Esophagus muscularis mucosa (tissue), 4 donors: ENCODE results near the gene RIN1. TPM values are rescaled to one million over a fixed set of nuclear protein-coding genes. Genes with fewer than 3 reads are reported as not detected.
A peak's percentile ranks its signal among the peaks of the same experiment; 100 is the strongest.
"Not testable (repeated sequence)": the region's sequence is repeated elsewhere in the genome, so short reads cannot be mapped to it uniquely, and the experiment has no call there.

ENCODE experiments used
- DNase-seq: peaks from one replicate; pipeline ENCODE4 v3.0.0-alpha.2; 2017; ENCODE audit errors: extremely low spot score
- H3K27ac ChIP-seq, 4 donors: fragments of 200-600 bp; sonication (generic); replicated peaks in 1 of 4; 1 replicate in 3 of 4; 2 replicates in 1 of 4; pipeline ENCODE4 v1.5.1; 2016 to 2019; ENCODE audit warnings: mild to moderate bottlenecking in 1 of 4
- H3K27me3 ChIP-seq, 4 donors: fragments of 200-600 bp; sonication (generic); one replicate each; pipeline versions ENCODE4 v1.5.1 to v1.6.0; 2016 to 2019
- H3K36me3 ChIP-seq, 4 donors: fragments of 200-600 bp; sonication (generic); one replicate each; pipeline ENCODE4 v1.5.1; 2016 to 2019
- H3K4me1 ChIP-seq, 4 donors: fragments of 200-600 bp; sonication (generic); one replicate each; pipeline ENCODE4 v1.5.1; 2016 to 2019
- H3K4me3 ChIP-seq, 4 donors: fragments of 200-600 bp; sonication (generic); 1 replicate in 2 of 4; 2 replicates in 2 of 4; pipeline ENCODE4 v1.5.1; 2016 to 2019; ENCODE audit warnings: mild to moderate bottlenecking in 4 of 4, moderate library complexity in 1 of 4
- H3K9me3 ChIP-seq, 4 donors: fragments of 200-600 bp; sonication (generic); 1 replicate in 3 of 4; 2 replicates in 1 of 4; pipeline ENCODE4 v1.5.1; 2016 to 2019
- EP300 ChIP-seq: sonication (generic); formaldehyde crosslinking; IDR thresholded peaks from one replicate; pipeline ENCODE4 v1.6.1; 2017; ENCODE audit warnings: antibody characterized with exemption
- POLR2A ChIP-seq: fragments of 450-650 bp; IDR thresholded peaks from one replicate; pipeline ENCODE4 v1.6.1; 2017; ENCODE audit warnings: antibody characterized with exemption, moderate library complexity, mild to moderate bottlenecking, low read depth
- POLR2AphosphoS5 ChIP-seq, 2 donors: sonication (generic); formaldehyde crosslinking; IDR thresholded peaks; one replicate each; pipeline ENCODE4 v1.6.1; 2017; ENCODE audit warnings: antibody characterized with exemption in 2 of 2
- WGBS: methylation state at CpG from one replicate; pipeline ENCODE4 v1.1.5; 2018; 5-methylcytosine and 5-hydroxymethylcytosine counted together
- intact Hi-C: fragments of 100-400 bp; cut with DNase I; formaldehyde crosslinking; loops from one replicate; pipeline ENCODE4 v1.15.1; 2023
- total RNA-seq, 4 donors: library from RNA; depleted of rRNA; stranded (reverse); fragments of >200 nt; gene quantifications; one replicate each; pipeline versions ENCODE4 v1.1.0 to v1.2.1, GENCODE V29; 2016
- TF ChIP-seq, protein P1 (sequence below), 3 experiments: fragments of 200-600 bp in 2 of 3; fragments of 450-650 bp in 1 of 3; sonication (generic) in 2 of 3; IDR thresholded peaks; one replicate each; pipeline ENCODE4 v1.5.1; 2017 to 2019; ENCODE audit warnings: antibody characterized with exemption in 3 of 3, mild to moderate bottlenecking in 2 of 3, moderate library complexity in 1 of 3

Gene RIN1
- total RNA-seq, 4 donors from 2014 or later: 3.1 to 6.6 (median 4.5) TPM

DNA sequence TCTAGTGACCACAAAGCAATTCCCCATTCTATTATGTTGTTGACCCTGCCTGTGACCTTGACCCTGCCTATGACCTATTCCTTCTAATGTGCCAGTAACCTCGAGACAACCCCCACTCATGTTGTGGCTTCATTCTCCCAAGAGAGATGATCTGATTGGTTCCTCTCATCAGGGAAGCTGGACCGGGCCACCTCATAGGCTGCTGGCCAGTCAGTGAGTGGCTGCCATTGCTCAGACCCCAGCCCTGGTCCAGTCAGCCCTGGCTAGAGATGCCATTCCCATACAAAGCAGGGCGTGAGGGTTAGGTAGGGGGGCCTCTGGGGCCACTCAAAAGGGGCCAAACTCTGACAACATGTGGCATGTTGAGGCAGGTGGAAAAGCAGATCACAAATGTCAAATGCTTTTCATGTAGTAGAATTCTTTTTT, 23.4 kb upstream of the RIN1 start:
- Histone ChIP-seq H3K27ac (no peak overlapping the region), H3K27me3 (no peaks in the 10 kb centered on the region), H3K4me1 (peaks cover 0 to 3% (median 0%) of the 10 kb centered on the region in 4 donors), H3K36me3 (no peaks in the 10 kb centered on the region), H3K4me3 (no peak overlapping the region), H3K9me3 (no peaks in the 10 kb centered on the region)
- no peak for DNase-seq
- intact Hi-C loops: no loop called here
- 74% methylated on average over 3 of the region's 3 CpGs for WGBS
- TF ChIP-seq POLR2A: no peak
- TF ChIP-seq EP300: no peak
- TF ChIP-seq POLR2AphosphoS5 (IDR thresholded peaks at IDR 0.05): no peak
- TF ChIP-seq, protein P1, sequence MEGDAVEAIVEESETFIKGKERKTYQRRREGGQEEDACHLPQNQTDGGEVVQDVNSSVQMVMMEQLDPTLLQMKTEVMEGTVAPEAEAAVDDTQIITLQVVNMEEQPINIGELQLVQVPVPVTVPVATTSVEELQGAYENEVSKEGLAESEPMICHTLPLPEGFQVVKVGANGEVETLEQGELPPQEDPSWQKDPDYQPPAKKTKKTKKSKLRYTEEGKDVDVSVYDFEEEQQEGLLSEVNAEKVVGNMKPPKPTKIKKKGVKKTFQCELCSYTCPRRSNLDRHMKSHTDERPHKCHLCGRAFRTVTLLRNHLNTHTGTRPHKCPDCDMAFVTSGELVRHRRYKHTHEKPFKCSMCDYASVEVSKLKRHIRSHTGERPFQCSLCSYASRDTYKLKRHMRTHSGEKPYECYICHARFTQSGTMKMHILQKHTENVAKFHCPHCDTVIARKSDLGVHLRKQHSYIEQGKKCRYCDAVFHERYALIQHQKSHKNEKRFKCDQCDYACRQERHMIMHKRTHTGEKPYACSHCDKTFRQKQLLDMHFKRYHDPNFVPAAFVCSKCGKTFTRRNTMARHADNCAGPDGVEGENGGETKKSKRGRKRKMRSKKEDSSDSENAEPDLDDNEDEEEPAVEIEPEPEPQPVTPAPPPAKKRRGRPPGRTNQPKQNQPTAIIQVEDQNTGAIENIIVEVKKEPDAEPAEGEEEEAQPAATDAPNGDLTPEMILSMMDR (IDR thresholded peaks at IDR 0.05): no peak

DNA sequence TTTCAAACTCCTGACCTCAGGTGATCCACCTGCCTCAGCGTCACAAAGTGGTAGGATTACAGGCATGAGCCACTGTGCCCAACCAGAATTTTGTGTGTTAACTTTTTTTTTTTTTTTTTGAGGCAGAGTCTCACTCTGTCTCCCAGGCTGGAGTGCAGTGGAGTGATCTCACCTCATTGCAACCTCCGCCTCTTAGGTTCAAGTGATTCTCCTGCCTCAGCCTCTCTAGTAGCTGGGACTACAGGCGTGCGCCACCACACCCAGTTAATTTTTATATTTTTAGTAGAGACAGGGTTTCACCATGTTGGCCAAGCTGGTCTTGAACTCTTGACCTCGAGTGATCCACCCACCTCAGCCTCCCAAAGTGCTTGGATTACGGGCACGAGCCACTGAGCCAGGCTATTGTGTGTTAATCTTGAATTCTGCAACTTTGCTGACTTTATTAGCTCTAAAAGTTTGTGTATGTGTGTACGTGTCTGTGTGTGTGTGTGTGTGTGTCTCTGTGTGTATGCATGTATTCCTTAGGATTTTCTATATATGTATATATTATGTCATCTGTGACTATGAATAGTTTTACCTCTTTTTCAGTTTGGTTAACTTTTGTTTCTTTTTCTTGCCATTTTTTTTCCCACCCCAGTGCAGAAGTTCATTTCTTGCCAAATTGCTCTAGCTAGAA, 14.5 kb upstream of the RIN1 start:
- WGBS: 92% methylated on average over 8 of the region's 8 CpGs
- intact Hi-C loops, H3K27ac ChIP-seq, DNase-seq, H3K4me3 ChIP-seq, H3K9me3 ChIP-seq, H3K27me3 ChIP-seq, H3K36me3 ChIP-seq: not testable (repeated sequence)
- peaks cover 12 to 27% (median 22%) of the 10 kb centered on the region in 4 donors for H3K4me1 ChIP-seq

DNA sequence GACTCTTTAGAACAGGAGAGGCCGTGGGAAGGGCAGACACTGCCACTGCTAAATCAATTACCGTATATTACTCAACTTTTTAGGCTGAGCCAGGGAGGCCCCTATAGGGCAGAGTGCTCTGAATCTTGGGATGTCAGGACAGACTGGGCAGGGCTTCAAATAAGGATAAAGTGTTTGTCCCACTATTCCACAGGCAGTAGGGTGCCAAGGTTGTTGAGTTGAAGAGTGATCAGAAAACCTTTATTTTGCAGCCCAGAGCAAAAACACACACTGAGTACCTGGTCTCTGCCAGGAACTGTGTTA, 12.8 kb upstream of the RIN1 start:
- H3K9me3 ChIP-seq: no peaks in the 10 kb centered on the region
- no peak overlapping the region for H3K4me3 ChIP-seq
- no peak for TF ChIP-seq POLR2A
- TF ChIP-seq POLR2AphosphoS5 (IDR thresholded peaks at IDR 0.05): no peak
- TF ChIP-seq EP300: no peak
- TF ChIP-seq, protein P1 (IDR thresholded peaks at IDR 0.05): no peak
- peaks cover 0 to 5% (median 0%) of the 10 kb centered on the region in 4 donors for H3K36me3 ChIP-seq
- no peak overlapping the region for H3K27ac ChIP-seq
- H3K4me1 ChIP-seq: peaks cover 21 to 38% (median 35%) of the 10 kb centered on the region in 4 donors
- 94% methylated on average over 2 of the region's 2 CpGs for WGBS
- intact Hi-C loops: loop anchor here (10.0 kb wide), 1 partner anchor 506 kb away; the partner anchor contains the start of gene LRFN4
- DNase-seq: no peak
- no peaks in the 10 kb centered on the region for H3K27me3 ChIP-seq

DNA sequence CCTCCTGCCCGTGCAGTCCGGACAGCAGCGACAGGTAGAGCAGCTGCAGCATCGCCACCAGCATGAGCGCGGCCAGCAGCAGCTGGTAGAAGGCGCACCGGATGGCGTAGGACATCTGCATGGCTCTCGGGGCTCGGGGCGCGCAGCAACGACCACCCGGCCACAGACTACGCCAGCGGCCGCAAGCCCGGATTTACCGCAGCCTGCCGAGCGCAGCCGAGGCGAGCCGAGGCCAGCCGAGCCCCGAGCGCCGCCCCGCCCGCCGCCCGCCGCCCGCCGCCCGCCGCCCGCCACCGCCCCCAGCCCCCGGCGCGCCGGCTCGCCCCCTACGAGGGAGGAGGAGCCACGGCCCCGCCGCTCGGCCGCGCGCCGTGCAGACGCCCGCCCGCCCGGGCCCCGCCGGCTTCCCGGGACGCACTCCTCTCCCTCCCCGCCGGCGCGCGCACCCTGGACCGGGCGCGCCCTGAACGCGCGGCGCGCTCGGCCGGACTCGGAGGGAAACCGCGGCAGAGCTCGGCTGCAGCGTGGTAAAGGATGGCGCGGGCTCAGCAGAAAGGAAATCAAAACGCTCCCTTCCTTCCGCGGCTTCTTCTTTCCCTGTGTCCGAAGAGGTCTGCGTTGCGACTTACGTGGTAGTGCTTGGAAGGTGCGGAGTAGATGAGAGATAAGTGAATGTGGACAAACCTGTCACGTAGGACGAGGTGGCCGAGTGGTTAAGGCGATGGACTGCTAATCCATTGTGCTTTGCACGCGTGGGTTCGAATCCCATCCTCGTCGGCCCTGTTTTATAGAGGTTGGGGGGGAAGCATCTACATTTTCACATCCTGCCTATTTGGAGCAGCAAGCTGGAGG, 11.4 kb upstream of the RIN1 start, which contains the start of gene B4GAT1:
Gene B4GAT1, minus strand, starts transcription at position 205 of the 852 bp plus-strand sequence. Its CDS starts 84 bp downstream, at position 121.
- H3K36me3 ChIP-seq: no peaks in the 10 kb centered on the region
- H3K4me1 ChIP-seq: peaks cover 29 to 51% (median 44%) of the 10 kb centered on the region in 4 donors

More for the DNA sequence above, 11.4 kb upstream of the RIN1 start, which contains the start of gene B4GAT1:
- TF ChIP-seq, protein P1 (IDR thresholded peaks at IDR 0.05): no peak
- no peak for TF ChIP-seq POLR2A
- peak; percentile 67 to 80 for TF ChIP-seq POLR2AphosphoS5 (IDR thresholded peaks at IDR 0.05)
- Histone ChIP-seq H3K27ac (peak within 1 kb of the TSS; percentile 88 to 95 (median 94)), H3K4me3 (peak within 1 kb of the TSS; percentile 70 to 96 (median 80)), H3K27me3 (no peaks in the 10 kb centered on the region), H3K9me3 (no peaks in the 10 kb centered on the region)
- intact Hi-C loops: loop anchor here (10.0 kb wide), 1 partner anchor 507 kb away; the partner anchor contains the start of gene LRFN4
- DNase-seq: peak; percentile 97
- 0% methylated on average over 21 of the region's 101 CpGs for WGBS
